Upper lobe of left lung (tissue), 4 donors: ENCODE results near the gene CEP89.
"Not testable (repeated sequence)": the region's sequence is repeated elsewhere in the genome, so short reads cannot be mapped to it uniquely, and the experiment has no call there.

Source experiments
- CTCF ChIP-seq, 6 experiments: fragments of 450-650 bp in 4 of 6; fragments of 200-600 bp in 2 of 6; sonication (generic) in 2 of 6; IDR thresholded peaks; one replicate each; pipeline ENCODE4 v1.5.1; 2016 to 2019; ENCODE audit warnings: antibody characterized with exemption in 6 of 6
- POLR2A ChIP-seq, 4 donors: fragments of 450-650 bp; IDR thresholded peaks; one replicate each; pipeline ENCODE4 v1.5.1; 2016 to 2017; ENCODE audit warnings: antibody characterized with exemption in 4 of 4, mild to moderate bottlenecking in 2 of 4
- POLR2AphosphoS5 ChIP-seq, 2 donors: sonication (generic); formaldehyde crosslinking; IDR thresholded peaks; one replicate each; pipeline ENCODE4 v1.5.1; 2017; ENCODE audit warnings: antibody characterized with exemption in 2 of 2

- TF ChIP-seq CTCF, POLR2A, POLR2AphosphoS5 (IDR thresholded peaks at IDR 0.05): not testable (repeated sequence)
Measured at GRCh38 chr19:33010891-33011290, 39.1 kb upstream of the CEP89 start.
